ENCODE measurements around the gene ELP4. TPM values are rescaled to one million over a fixed set of nuclear protein-coding genes. Genes with fewer than 3 reads are reported as not detected.

The ELP4 gene
- polyA plus RNA-seq, 4 donors = 5.4 to 14.5 (median 7.9) TPM

DNA sequence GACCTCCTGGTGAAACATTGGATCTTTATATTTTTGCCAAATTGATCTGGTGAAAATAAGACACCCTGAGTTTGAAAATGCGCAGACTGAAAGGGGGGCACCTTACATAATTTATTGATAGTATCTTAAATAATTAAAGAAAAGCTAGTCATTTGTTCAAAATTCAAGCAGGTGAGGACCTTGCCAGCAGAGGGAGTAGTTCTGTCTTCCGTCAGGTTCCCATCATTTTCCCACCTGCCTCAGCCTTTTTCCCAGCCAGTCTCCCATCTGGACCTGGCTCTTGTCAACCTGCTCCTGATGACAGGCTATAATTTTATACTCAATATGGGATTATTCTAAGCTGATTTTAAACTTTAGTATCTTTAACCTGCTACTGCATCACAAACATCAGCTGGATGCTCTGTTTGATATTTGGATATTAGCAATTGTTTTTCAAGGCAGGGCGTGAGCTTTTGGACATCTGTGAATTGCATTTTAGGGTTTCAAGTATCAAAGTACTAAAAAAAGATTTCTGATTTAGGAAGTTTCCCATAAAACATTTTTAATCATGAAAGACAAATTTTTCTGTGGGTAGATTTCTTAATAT lies 132.0 kb downstream of the ELP4 start:
- no peak for FAIRE-seq
- H3K27ac ChIP-seq (ENCODE audit: low read depth in 1 of 3, low read length in 2 of 3) = peak overlapping the region in 1 of 3 donors; percentile 20

DNA sequence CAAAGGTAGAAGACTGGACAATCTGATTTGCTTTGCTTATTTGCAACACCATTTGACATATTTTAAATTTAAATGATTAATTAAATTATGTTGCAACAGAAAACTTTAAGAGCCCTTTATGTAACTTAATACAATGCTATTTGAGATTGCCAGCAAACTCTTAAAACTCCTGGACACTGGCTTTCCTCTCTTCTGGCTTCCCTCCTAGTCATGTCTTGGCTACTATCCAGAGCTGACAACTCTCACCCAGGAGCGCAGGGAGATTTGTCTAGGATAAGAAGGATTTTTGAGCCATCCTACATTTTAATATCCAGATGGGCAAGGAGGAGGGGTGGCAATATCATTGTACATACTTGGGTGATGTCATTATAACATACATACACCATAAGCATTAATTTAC lies 134.3 kb downstream of the ELP4 start:
- H3K9me3 ChIP-seq (ENCODE audit: control insufficient read depth in 2 of 2, insufficient read depth in 1 of 2, low read depth in 1 of 2, low read length in 1 of 2) = no peaks in the 10 kb centered on the region
- no peak overlapping the region for H3K27ac ChIP-seq (ENCODE audit: low read depth in 1 of 3, low read length in 2 of 3)
- no peaks in the 10 kb centered on the region for H3K36me3 ChIP-seq (ENCODE audit: control insufficient read depth in 3 of 3, insufficient read depth in 2 of 3, low read depth in 1 of 3, low read length in 3 of 3)
- no peak overlapping the region for H3K4me3 ChIP-seq (ENCODE audit: low read depth in 1 of 3, low read length in 3 of 3)
- no peak for FAIRE-seq
- no peaks in the 10 kb centered on the region for H3K27me3 ChIP-seq (ENCODE audit: control insufficient read depth in 3 of 3, insufficient read depth in 3 of 3, low read length in 3 of 3)
- 74 to 93% (median 89%) methylated on average over 1 of the region's 1 CpG for WGBS, 3 donors
- DNase-seq = no peak
- H3K4me1 ChIP-seq (ENCODE audit: control insufficient read depth in 3 of 3, insufficient read depth in 2 of 3, low read depth in 1 of 3, low read length in 2 of 3) = no peaks in the 10 kb centered on the region

More for the DNA sequence above, 132.0 kb downstream of the ELP4 start:
- Histone ChIP-seq H3K4me3 (ENCODE audit: low read depth in 1 of 3, low read length in 3 of 3) (no peak overlapping the region), H3K4me1 (ENCODE audit: control insufficient read depth in 3 of 3, insufficient read depth in 2 of 3, low read depth in 1 of 3, low read length in 2 of 3) (no peaks in the 10 kb centered on the region), H3K27me3 (ENCODE audit: control insufficient read depth in 3 of 3, insufficient read depth in 3 of 3, low read length in 3 of 3) (no peaks in the 10 kb centered on the region), H3K36me3 (ENCODE audit: control insufficient read depth in 3 of 3, insufficient read depth in 2 of 3, low read depth in 1 of 3, low read length in 3 of 3) (no peaks in the 10 kb centered on the region), H3K9me3 (ENCODE audit: control insufficient read depth in 2 of 2, insufficient read depth in 1 of 2, low read depth in 1 of 2, low read length in 1 of 2) (no peaks in the 10 kb centered on the region)
- WGBS, 3 donors = 78 to 88% (median 85%) methylated on average over 3 of the region's 3 CpGs
- peak; percentile 25 to 40 for DNase-seq

DNA sequence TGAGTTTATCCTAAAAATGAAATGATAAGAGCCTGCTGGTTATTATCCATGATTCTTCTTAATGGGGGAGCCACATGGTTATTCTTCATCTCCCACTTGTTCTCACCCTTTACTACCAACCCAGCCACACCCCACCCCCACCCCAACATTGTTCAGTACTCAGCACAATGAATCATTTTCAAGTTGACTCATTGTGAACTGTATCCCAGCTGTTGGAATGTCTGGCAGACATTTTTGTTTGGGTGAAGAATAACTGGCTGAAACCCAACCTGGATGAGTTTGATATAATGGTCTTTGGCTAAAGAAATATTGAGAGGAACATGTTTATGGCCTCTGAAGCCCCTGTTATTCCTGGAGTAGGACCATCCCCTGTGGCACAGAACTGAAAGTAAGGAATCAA lies 136.2 kb downstream of the ELP4 start:
- FAIRE-seq = no peak
- H3K27me3 ChIP-seq (ENCODE audit: control insufficient read depth in 3 of 3, insufficient read depth in 3 of 3, low read length in 3 of 3) = no peaks in the 10 kb centered on the region
- H3K4me1 ChIP-seq (ENCODE audit: control insufficient read depth in 3 of 3, insufficient read depth in 2 of 3, low read depth in 1 of 3, low read length in 2 of 3) = no peaks in the 10 kb centered on the region
- no peaks in the 10 kb centered on the region for H3K36me3 ChIP-seq (ENCODE audit: control insufficient read depth in 3 of 3, insufficient read depth in 2 of 3, low read depth in 1 of 3, low read length in 3 of 3)
- peak in 1 of 2 donors; percentile 1 for DNase-seq
- no peak overlapping the region for H3K27ac ChIP-seq (ENCODE audit: low read depth in 1 of 3, low read length in 2 of 3)
- H3K9me3 ChIP-seq (ENCODE audit: control insufficient read depth in 2 of 2, insufficient read depth in 1 of 2, low read depth in 1 of 2, low read length in 1 of 2) = no peaks in the 10 kb centered on the region
- no peak overlapping the region for H3K4me3 ChIP-seq (ENCODE audit: low read depth in 1 of 3, low read length in 3 of 3)

DNA sequence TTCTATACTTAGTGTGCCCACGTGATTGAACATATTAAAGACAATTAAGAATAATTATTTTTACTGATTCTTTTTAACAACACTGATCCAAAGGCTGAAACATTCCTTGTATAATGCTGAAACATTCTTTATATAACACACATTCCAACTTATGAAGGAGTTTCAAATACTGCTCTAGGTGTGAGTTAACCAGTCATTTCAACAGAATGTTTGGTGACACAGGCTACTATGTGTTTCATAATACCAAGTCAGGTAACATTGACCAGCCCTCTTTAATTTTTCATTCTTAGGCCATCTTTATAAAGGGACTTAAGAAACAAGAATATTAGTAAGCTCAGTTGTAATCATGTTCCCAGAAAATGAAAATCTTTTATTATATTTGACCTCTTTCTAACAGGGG lies 136.6 kb downstream of the ELP4 start:
- H3K4me1 ChIP-seq (ENCODE audit: control insufficient read depth in 3 of 3, insufficient read depth in 2 of 3, low read depth in 1 of 3, low read length in 2 of 3) = no peaks in the 10 kb centered on the region
- 69 to 88% (median 86%) methylated on average over 1 of the region's 1 CpG for WGBS, 3 donors
- no peak for FAIRE-seq

DNA sequence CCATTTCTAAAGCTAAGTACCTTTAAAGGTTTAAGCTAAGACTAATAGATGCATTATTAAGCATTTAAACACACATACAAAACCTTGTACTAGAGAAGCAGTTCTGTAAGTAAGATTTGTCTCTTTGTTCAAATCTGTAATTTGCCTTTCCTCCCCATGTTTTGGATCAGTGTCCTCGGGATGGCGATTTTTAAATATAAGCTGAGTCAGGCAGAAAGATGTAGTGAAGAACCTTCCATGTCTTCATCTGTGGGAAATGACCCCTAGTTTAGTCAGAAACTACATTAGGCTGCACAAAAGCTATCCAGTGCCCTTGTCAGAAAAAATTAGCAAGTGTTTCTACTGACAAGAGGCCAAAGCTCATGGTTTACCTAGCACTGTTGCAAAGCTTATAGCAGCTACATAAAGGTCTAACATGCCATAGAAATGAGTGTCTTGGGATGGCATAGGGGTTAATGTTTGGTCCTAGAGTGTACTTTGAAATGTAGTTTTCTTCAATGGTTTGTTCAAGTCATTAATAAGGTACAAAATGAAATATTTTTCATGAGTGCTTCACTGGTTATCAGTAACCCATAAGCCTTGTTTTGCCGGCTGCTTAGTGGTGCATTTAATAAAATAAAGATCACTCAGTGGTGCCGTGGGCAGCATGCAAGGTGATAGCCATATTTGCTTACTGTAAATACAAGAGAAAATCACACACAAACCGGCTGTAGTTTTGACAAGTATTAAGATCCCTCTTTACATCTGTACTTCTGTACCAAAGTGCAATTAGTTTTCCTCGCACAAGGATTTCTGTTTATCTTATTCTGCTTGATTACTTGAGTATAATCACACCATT lies 139.8 kb downstream of the ELP4 start:
- no peak for DNase-seq
- Histone ChIP-seq H3K27ac (ENCODE audit: low read depth in 1 of 3, low read length in 2 of 3) (no peak overlapping the region), H3K4me1 (ENCODE audit: control insufficient read depth in 3 of 3, insufficient read depth in 2 of 3, low read depth in 1 of 3, low read length in 2 of 3) (no peaks in the 10 kb centered on the region), H3K27me3 (ENCODE audit: control insufficient read depth in 3 of 3, insufficient read depth in 3 of 3, low read length in 3 of 3) (no peaks in the 10 kb centered on the region), H3K9me3 (ENCODE audit: control insufficient read depth in 2 of 2, insufficient read depth in 1 of 2, low read depth in 1 of 2, low read length in 1 of 2) (no peaks in the 10 kb centered on the region), H3K4me3 (ENCODE audit: low read depth in 1 of 3, low read length in 3 of 3) (no peak overlapping the region), H3K36me3 (ENCODE audit: control insufficient read depth in 3 of 3, insufficient read depth in 2 of 3, low read depth in 1 of 3, low read length in 3 of 3) (no peaks in the 10 kb centered on the region)
- FAIRE-seq = no peak
- WGBS, 3 donors = 88 to 93% (median 89%) methylated on average over 6 of the region's 6 CpGs

More for the DNA sequence above, 136.6 kb downstream of the ELP4 start:
- no peaks in the 10 kb centered on the region for H3K36me3 ChIP-seq (ENCODE audit: control insufficient read depth in 3 of 3, insufficient read depth in 2 of 3, low read depth in 1 of 3, low read length in 3 of 3)
- no peaks in the 10 kb centered on the region for H3K9me3 ChIP-seq (ENCODE audit: control insufficient read depth in 2 of 2, insufficient read depth in 1 of 2, low read depth in 1 of 2, low read length in 1 of 2)
- no peak overlapping the region for H3K27ac ChIP-seq (ENCODE audit: low read depth in 1 of 3, low read length in 2 of 3)
- H3K4me3 ChIP-seq (ENCODE audit: low read depth in 1 of 3, low read length in 3 of 3) = no peak overlapping the region
- no peak for DNase-seq
- no peaks in the 10 kb centered on the region for H3K27me3 ChIP-seq (ENCODE audit: control insufficient read depth in 3 of 3, insufficient read depth in 3 of 3, low read length in 3 of 3)

DNA sequence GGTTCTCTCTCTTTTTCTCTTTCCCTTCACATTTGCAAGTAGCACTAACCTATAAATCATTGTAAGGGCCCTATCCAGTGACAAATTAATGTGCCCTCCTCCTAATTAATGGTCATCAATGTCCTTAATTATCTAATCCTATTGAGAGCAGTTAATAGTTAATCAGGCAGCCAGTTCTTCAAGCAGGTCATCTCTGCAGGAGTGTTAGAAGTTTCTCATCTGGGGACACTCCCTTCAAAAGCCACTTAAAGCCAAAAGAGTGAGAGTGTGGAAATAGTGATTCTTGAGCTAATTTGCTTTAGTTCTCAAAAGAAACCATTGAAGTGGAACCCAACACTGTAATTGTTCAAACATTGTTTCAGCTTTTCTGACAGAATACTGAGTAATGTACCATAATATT lies 141.6 kb downstream of the ELP4 start:
- FAIRE-seq = no peak
- Histone ChIP-seq H3K4me3 (ENCODE audit: low read depth in 1 of 3, low read length in 3 of 3) (no peak overlapping the region), H3K27ac (ENCODE audit: low read depth in 1 of 3, low read length in 2 of 3) (no peak overlapping the region), H3K27me3 (ENCODE audit: control insufficient read depth in 3 of 3, insufficient read depth in 3 of 3, low read length in 3 of 3) (no peaks in the 10 kb centered on the region), H3K4me1 (ENCODE audit: control insufficient read depth in 3 of 3, insufficient read depth in 2 of 3, low read depth in 1 of 3, low read length in 2 of 3) (no peaks in the 10 kb centered on the region), H3K36me3 (ENCODE audit: control insufficient read depth in 3 of 3, insufficient read depth in 2 of 3, low read depth in 1 of 3, low read length in 3 of 3) (no peaks in the 10 kb centered on the region), H3K9me3 (ENCODE audit: control insufficient read depth in 2 of 2, insufficient read depth in 1 of 2, low read depth in 1 of 2, low read length in 1 of 2) (no peaks in the 10 kb centered on the region)
- no peak for DNase-seq

DNA sequence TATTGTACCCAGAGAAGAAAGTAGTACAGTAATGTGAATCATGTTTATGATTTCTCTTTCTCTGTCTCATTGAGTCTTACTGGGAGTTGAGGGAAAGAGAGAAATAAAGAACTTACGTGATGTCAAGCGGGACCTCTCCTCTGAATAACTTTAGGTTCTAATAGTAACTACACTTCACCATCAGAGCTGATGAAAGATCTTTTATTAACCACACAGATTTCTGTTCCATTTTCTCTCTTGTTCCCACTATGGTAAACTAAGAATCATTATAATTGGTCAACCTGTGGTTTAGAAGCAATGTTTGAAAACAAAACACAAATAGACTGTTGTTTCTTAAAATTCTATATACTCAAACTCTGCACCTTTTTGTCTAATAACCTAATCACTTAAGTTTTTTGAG lies 142.3 kb downstream of the ELP4 start:
- H3K27me3 ChIP-seq (ENCODE audit: control insufficient read depth in 3 of 3, insufficient read depth in 3 of 3, low read length in 3 of 3) = no peaks in the 10 kb centered on the region
- FAIRE-seq = no peak
- no peak for DNase-seq
- no peak overlapping the region for H3K27ac ChIP-seq (ENCODE audit: low read depth in 1 of 3, low read length in 2 of 3)
- H3K36me3 ChIP-seq (ENCODE audit: control insufficient read depth in 3 of 3, insufficient read depth in 2 of 3, low read depth in 1 of 3, low read length in 3 of 3) = no peaks in the 10 kb centered on the region
- H3K4me3 ChIP-seq (ENCODE audit: low read depth in 1 of 3, low read length in 3 of 3) = no peak overlapping the region
- no peaks in the 10 kb centered on the region for H3K9me3 ChIP-seq (ENCODE audit: control insufficient read depth in 2 of 2, insufficient read depth in 1 of 2, low read depth in 1 of 2, low read length in 1 of 2)
- H3K4me1 ChIP-seq (ENCODE audit: control insufficient read depth in 3 of 3, insufficient read depth in 2 of 3, low read depth in 1 of 3, low read length in 2 of 3) = no peaks in the 10 kb centered on the region
- WGBS, 3 donors = 92 to 96% (median 96%) methylated on average over 2 of the region's 2 CpGs

DNA sequence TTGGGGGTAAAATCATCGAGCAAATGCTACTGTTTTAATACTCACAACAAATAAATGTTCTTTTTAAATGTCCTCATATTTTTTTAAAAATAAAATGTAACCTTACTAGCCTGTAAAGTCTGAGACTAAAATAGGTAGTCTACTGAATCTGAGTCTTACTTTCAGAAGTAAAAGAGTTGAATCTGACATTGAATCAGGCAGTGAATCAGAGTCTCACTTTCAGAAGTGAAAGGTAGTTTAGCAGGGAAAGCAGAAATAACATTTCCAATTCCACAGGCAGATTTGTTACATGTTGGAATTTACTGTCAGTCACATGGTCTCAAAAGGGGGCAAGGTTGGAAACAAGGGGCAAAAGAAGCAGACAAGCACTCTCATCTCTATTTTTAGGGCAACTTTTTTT lies 143.0 kb downstream of the ELP4 start:
- 92 to 100% (median 95%) methylated on average over 1 of the region's 1 CpG for WGBS, 3 donors
- Histone ChIP-seq H3K4me1 (ENCODE audit: control insufficient read depth in 3 of 3, insufficient read depth in 2 of 3, low read depth in 1 of 3, low read length in 2 of 3) (no peaks in the 10 kb centered on the region), H3K9me3 (ENCODE audit: control insufficient read depth in 2 of 2, insufficient read depth in 1 of 2, low read depth in 1 of 2, low read length in 1 of 2) (no peaks in the 10 kb centered on the region), H3K4me3 (ENCODE audit: low read depth in 1 of 3, low read length in 3 of 3) (no peak overlapping the region), H3K36me3 (ENCODE audit: control insufficient read depth in 3 of 3, insufficient read depth in 2 of 3, low read depth in 1 of 3, low read length in 3 of 3) (no peaks in the 10 kb centered on the region), H3K27me3 (ENCODE audit: control insufficient read depth in 3 of 3, insufficient read depth in 3 of 3, low read length in 3 of 3) (no peaks in the 10 kb centered on the region), H3K27ac (ENCODE audit: low read depth in 1 of 3, low read length in 2 of 3) (no peak overlapping the region)
- no peak for FAIRE-seq
- no peak for DNase-seq

DNA sequence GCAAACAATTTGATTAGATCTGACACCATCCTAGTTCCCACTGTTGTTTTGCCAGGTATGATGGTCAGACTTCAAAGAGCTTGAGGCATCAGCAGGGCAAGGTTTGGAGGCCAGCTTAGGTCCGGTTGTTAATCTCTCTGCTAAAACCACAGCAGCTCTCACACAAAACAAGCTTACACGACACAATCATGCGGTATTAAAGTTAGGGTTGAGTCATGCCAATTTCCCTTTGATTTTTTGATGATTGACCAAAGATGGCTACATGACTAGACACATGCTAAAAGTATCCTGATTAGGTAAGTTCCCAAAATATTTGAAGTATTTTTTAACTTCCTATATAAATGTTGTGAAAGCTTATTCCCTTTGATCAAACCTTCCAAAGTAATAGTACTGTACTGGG lies 145.9 kb downstream of the ELP4 start:
- H3K9me3 ChIP-seq (ENCODE audit: control insufficient read depth in 2 of 2, insufficient read depth in 1 of 2, low read depth in 1 of 2, low read length in 1 of 2) = no peaks in the 10 kb centered on the region
- H3K27me3 ChIP-seq (ENCODE audit: control insufficient read depth in 3 of 3, insufficient read depth in 3 of 3, low read length in 3 of 3) = no peaks in the 10 kb centered on the region
- no peaks in the 10 kb centered on the region for H3K4me1 ChIP-seq (ENCODE audit: control insufficient read depth in 3 of 3, insufficient read depth in 2 of 3, low read depth in 1 of 3, low read length in 2 of 3)
- WGBS, 3 donors = 89 to 92% (median 91%) methylated on average over 3 of the region's 3 CpGs
- no peak for DNase-seq
- H3K4me3 ChIP-seq (ENCODE audit: low read depth in 1 of 3, low read length in 3 of 3) = no peak overlapping the region
- no peak overlapping the region for H3K27ac ChIP-seq (ENCODE audit: low read depth in 1 of 3, low read length in 2 of 3)
- FAIRE-seq = no peak
- no peaks in the 10 kb centered on the region for H3K36me3 ChIP-seq (ENCODE audit: control insufficient read depth in 3 of 3, insufficient read depth in 2 of 3, low read depth in 1 of 3, low read length in 3 of 3)
